OCI-LY1 (cell line): ENCODE measurements around the gene RAB6B.

ENCODE experiments used
- H2AFZ ChIP-seq: fragments of 200-600 bp; sonication (generic), shearing (Covaris generic); 2 replicates; pipeline ENCODE4 v1.6.0; 2014; ENCODE audit warnings: antibody characterized with exemption, mild to moderate bottlenecking, low read length
- H3F3A ChIP-seq: fragments of 200-600 bp; sonication (generic), shearing (Covaris generic); 2 replicates; pipeline ENCODE4 v1.6.0; 2014; ENCODE audit warnings: mild to moderate bottlenecking, antibody characterized with exemption, low read length, moderate library complexity; ENCODE audit not compliant: insufficient read depth
- H3K27ac ChIP-seq: fragments of 200-600 bp; sonication (generic); 2 replicates; pipeline ENCODE4 v1.5.1; 2014; ENCODE audit warnings: low read length, mixed run types, mild to moderate bottlenecking, low read depth; ENCODE audit not compliant: poor library complexity, severe bottlenecking
- H3K27me3 ChIP-seq: fragments of 200-600 bp; sonication (generic); 2 replicates; pipeline ENCODE4 v1.6.0; 2014; ENCODE audit warnings: antibody characterized with exemption, mild to moderate bottlenecking, low read length, moderate library complexity; ENCODE audit not compliant: insufficient read depth
- H3K36me3 ChIP-seq: fragments of 200-600 bp; sonication (generic); 2 replicates; pipeline ENCODE4 v1.6.1; 2014; ENCODE audit warnings: mild to moderate bottlenecking, antibody characterized with exemption, low read length, moderate library complexity, mixed read lengths; ENCODE audit not compliant: insufficient read depth
- H3K4me1 ChIP-seq: fragments of 200-600 bp; sonication (generic); 2 replicates; pipeline ENCODE4 v1.5.1; 2014; ENCODE audit warnings: mild to moderate bottlenecking, low read length, moderate library complexity; ENCODE audit not compliant: insufficient read depth, severe bottlenecking
- H3K4me2 ChIP-seq: fragments of 200-600 bp; sonication (generic), shearing (Covaris generic); 2 replicates; pipeline ENCODE4 v1.6.1; 2014; ENCODE audit warnings: low read length
- H3K4me3 ChIP-seq: fragments of 200-600 bp; sonication (generic); 2 replicates; pipeline ENCODE4 v1.5.1; 2014; ENCODE audit warnings: low read length, low read depth, mild to moderate bottlenecking, mixed read lengths; ENCODE audit not compliant: poor library complexity, severe bottlenecking
- H3K79me2 ChIP-seq: fragments of 200-600 bp; shearing (Covaris generic); 2 replicates; pipeline ENCODE4 v1.6.1; 2016; ENCODE audit warnings: mixed run types, low read length, mixed read lengths; ENCODE audit not compliant: insufficient read depth
- H3K9ac ChIP-seq: fragments of 200-600 bp; sonication (generic), shearing (Covaris generic); 2 replicates; pipeline ENCODE4 v1.6.1; 2014; ENCODE audit warnings: mild to moderate bottlenecking, low read length, mixed read lengths
- H3K9me2 ChIP-seq: fragments of 200-600 bp; sonication (generic), shearing (Covaris generic); 2 replicates; pipeline ENCODE4 v1.6.1; 2014; ENCODE audit warnings: low read depth, mild to moderate bottlenecking, low read length, mixed read lengths
- H3K9me3 ChIP-seq: fragments of 200-600 bp; shearing (Covaris generic); 2 replicates; pipeline ENCODE4 v1.6.1; 2014; ENCODE audit warnings: low read length, mixed read lengths
- H4K20me1 ChIP-seq: fragments of 200-600 bp; sonication (generic), shearing (Covaris generic); 2 replicates; pipeline ENCODE4 v1.6.0; 2016; ENCODE audit warnings: mild to moderate bottlenecking, low read length; ENCODE audit not compliant: insufficient read depth
- CTCF ChIP-seq: fragments of 200-600 bp; sonication (generic), shearing (Covaris generic); IDR thresholded peaks from 2 replicates; pipeline ENCODE4 v1.5.1; 2017; ENCODE audit warnings: mild to moderate bottlenecking, antibody characterized with exemption, low read length, moderate library complexity, mixed read lengths
- EZH2 ChIP-seq: fragments of 200-600 bp; sonication (generic), shearing (Covaris generic); IDR thresholded peaks from 2 replicates; pipeline ENCODE4 v1.8.0; 2017; ENCODE audit warnings: borderline replicate concordance, mixed run types, mild to moderate bottlenecking, antibody characterized with exemption, low read length, moderate library complexity, mixed read lengths

RAB6B gene

DNA sequence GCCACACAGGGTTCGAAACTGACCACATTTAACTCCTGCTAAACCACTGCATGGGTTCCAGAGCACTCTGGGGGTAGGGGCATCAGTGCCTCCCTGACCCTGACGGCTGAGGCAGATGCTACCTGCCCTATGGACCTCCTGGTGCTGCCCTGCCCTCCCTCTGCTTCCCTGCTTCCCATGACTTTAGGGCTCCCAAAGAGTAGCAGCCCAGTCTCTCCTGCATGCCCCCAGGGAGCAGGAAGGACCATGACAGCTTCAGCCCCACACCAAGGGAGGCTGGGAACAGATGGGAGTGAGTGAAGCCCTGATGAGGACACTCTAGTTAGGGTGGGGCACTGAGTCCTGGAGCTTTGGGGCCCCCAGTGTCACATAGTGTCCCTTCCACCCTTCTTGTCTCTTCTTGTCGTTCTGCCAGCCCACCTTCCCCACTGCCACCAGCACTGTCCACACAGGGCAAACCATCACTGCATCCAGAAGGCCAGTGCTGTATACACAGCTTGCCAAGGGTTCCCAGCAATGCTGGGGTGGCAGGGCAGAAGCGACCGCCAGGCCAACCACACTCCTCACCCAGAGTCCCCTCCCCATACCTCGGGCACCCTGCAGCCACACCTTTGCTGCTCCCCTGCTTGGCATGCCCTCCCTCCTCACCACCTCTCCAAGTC lies 59.1 kb downstream of the RAB6B start:
- no peaks in the 10 kb centered on the region for H3F3A ChIP-seq
- no peaks in the 10 kb centered on the region for H3K79me2 ChIP-seq
- no peak overlapping the region for H3K4me3 ChIP-seq
- H3K27me3 ChIP-seq = 0 out of 2 replicates have a peak, but pooled peaks cover 6% of the 10 kb centered on the region
- H3K27ac ChIP-seq = no peak overlapping the region
- TF ChIP-seq EZH2 = no peak
- no peaks in the 10 kb centered on the region for H4K20me1 ChIP-seq
- no peaks in the 10 kb centered on the region for H3K36me3 ChIP-seq
- H3K4me2 ChIP-seq = no peak overlapping the region
- H3K4me1 ChIP-seq = no peaks in the 10 kb centered on the region
- no peaks in the 10 kb centered on the region for H3K9me2 ChIP-seq
- H2AFZ ChIP-seq = no peak overlapping the region
- no peak overlapping the region for H3K9ac ChIP-seq
- H3K9me3 ChIP-seq = no peaks in the 10 kb centered on the region

- Histone ChIP-seq H2AFZ (no peak overlapping the region), H4K20me1 (no peaks in the 10 kb centered on the region), H3K9me3 (no peaks in the 10 kb centered on the region), H3F3A (no peaks in the 10 kb centered on the region), H3K4me2 (no peak overlapping the region), H3K4me3 (no peak overlapping the region), H3K9ac (no peak overlapping the region), H3K79me2 (no peaks in the 10 kb centered on the region), H3K9me2 (no peaks in the 10 kb centered on the region), H3K27ac (no peak overlapping the region), H3K27me3 (0 out of 2 replicates have a peak, but pooled peaks cover 9% of the 10 kb centered on the region), H3K36me3 (no peaks in the 10 kb centered on the region), H3K4me1 (no peaks in the 10 kb centered on the region)
- TF ChIP-seq EZH2 (no peak), CTCF (no peak)
Observed at GRCh38 chr3:133835961-133836360, 59.7 kb downstream of the RAB6B start.

GRCh38 chr3:133835418-133835743 lies 60.3 kb downstream of the RAB6B start:
- Histone ChIP-seq H3K9ac (no peak overlapping the region), H3K4me2 (no peak overlapping the region), H2AFZ (no peak overlapping the region), H3K9me3 (no peaks in the 10 kb centered on the region), H3F3A (no peaks in the 10 kb centered on the region), H3K4me1 (no peaks in the 10 kb centered on the region), H3K4me3 (no peak overlapping the region), H4K20me1 (no peaks in the 10 kb centered on the region), H3K27me3 (0 out of 2 replicates have a peak, but pooled peaks cover 9% of the 10 kb centered on the region), H3K79me2 (no peaks in the 10 kb centered on the region), H3K9me2 (no peaks in the 10 kb centered on the region), H3K36me3 (no peaks in the 10 kb centered on the region), H3K27ac (no peak overlapping the region)
- TF ChIP-seq CTCF = no peak
- TF ChIP-seq EZH2 = no peak
